Eye (tissue), 1 donor: Measurements from ENCODE around the gene GUCA2B.

Experiments used
- DNase-seq: peaks from one replicate; pipeline ENCODE4 v3.0.0-alpha.2; 2015

Gene GUCA2B

GRCh38 chr1:42152907-42153600 lies at the start of gene GUCA2B:
Gene GUCA2B (plus strand): TSS chr1:42153410. CDS start chr1:42153451, 41 bp downstream.
- no peak for DNase-seq

- DNase-seq = no peak
Observed at GRCh38 chr1:42105025-42105424, 48.2 kb upstream of the GUCA2B start.

GRCh38 chr1:42108309-42108708 lies 44.9 kb upstream of the GUCA2B start:
- DNase-seq = no peak

- DNase-seq = no peak
Observed at GRCh38 chr1:42109600-42109999, 43.6 kb upstream of the GUCA2B start.

GRCh38 chr1:42114229-42114628 lies 39.0 kb upstream of the GUCA2B start:
- no peak for DNase-seq

- DNase-seq = no peak
Observed at GRCh38 chr1:42117214-42117613, 36.0 kb upstream of the GUCA2B start.

- no peak for DNase-seq
Observed at GRCh38 chr1:42118125-42118524, 35.1 kb upstream of the GUCA2B start.

GRCh38 chr1:42122408-42122807 lies 30.8 kb upstream of the GUCA2B start:
- DNase-seq = no peak

GRCh38 chr1:42125552-42125951 lies 27.7 kb upstream of the GUCA2B start:
- DNase-seq = no peak

GRCh38 chr1:42127767-42128166 lies 25.4 kb upstream of the GUCA2B start:
- no peak for DNase-seq

- no peak for DNase-seq
Observed at GRCh38 chr1:42128499-42128898, 24.7 kb upstream of the GUCA2B start.

- no peak for DNase-seq
Observed at GRCh38 chr1:42128964-42129363, 24.2 kb upstream of the GUCA2B start.

- DNase-seq = no peak
Observed at GRCh38 chr1:42130061-42130660, 23.0 kb upstream of the GUCA2B start.

- no peak for DNase-seq
Observed at GRCh38 chr1:42133390-42133789, 19.8 kb upstream of the GUCA2B start.

- no peak for DNase-seq
Observed at GRCh38 chr1:42133809-42134526, 19.2 kb upstream of the GUCA2B start.

GRCh38 chr1:42135426-42135825 lies 17.8 kb upstream of the GUCA2B start:
- DNase-seq = no peak

GRCh38 chr1:42136466-42136865 lies 16.7 kb upstream of the GUCA2B start:
- DNase-seq = no peak

- peak; percentile 90 for DNase-seq
Observed at GRCh38 chr1:42137766-42138165, 15.4 kb upstream of the GUCA2B start.

- no peak for DNase-seq
Observed at GRCh38 chr1:42138586-42138985, 14.6 kb upstream of the GUCA2B start.

- DNase-seq = no peak
Observed at GRCh38 chr1:42139444-42139843, 13.8 kb upstream of the GUCA2B start.

GRCh38 chr1:42140191-42140590 lies 13.0 kb upstream of the GUCA2B start:
- no peak for DNase-seq

- no peak for DNase-seq
Observed at GRCh38 chr1:42141978-42142377, 11.2 kb upstream of the GUCA2B start.

- DNase-seq = no peak
Observed at GRCh38 chr1:42142894-42143675, 10.1 kb upstream of the GUCA2B start.
